SK-N-SH treated with all-trans-retinoic acid at 6 μM for 48 hours (cell line): Measurements from ENCODE around the gene STX1B.

Source experiments
- ATAC-seq: fragments of 200-7000 bp; cut with Tn5 transposase; 3 replicates; pipeline ENCODE4 v1.9.1; 2020; ENCODE audit warnings: mild to moderate bottlenecking, moderate library complexity
- ARNTL ChIP-seq: fragments of 450-650 bp; formaldehyde crosslinking; IDR thresholded peaks from 2 replicates; pipeline ENCODE4 v1.5.0; 2020; ENCODE audit warnings: low read depth, mild to moderate bottlenecking, moderate library complexity, borderline replicate concordance
- BACH2 ChIP-seq: fragments of 250-450 bp; sonication (Bioruptor Pico); IDR thresholded peaks from 2 replicates; pipeline ENCODE4 v1.9.0; 2021; ENCODE audit warnings: mild to moderate bottlenecking, borderline replicate concordance
- CSRNP3 ChIP-seq: fragments of 250-450 bp; sonication (Bioruptor Pico); IDR thresholded peaks from 2 replicates; pipeline ENCODE4 v1.5.1; 2021; ENCODE audit warnings: mild to moderate bottlenecking, moderate library complexity
- ESRRG ChIP-seq: fragments of 250-450 bp; sonication (Bioruptor Pico); IDR thresholded peaks from 2 replicates; pipeline ENCODE4 v1.6.1; 2021; ENCODE audit warnings: mild to moderate bottlenecking
- ISL1 ChIP-seq: fragments of 250-450 bp; sonication (Bioruptor Pico); IDR thresholded peaks from 2 replicates; pipeline ENCODE4 v2.1.2; 2022; ENCODE audit warnings: mild to moderate bottlenecking, moderate library complexity
- OSR1 ChIP-seq: fragments of 250-450 bp; sonication (Bioruptor Pico); IDR thresholded peaks from 2 replicates; pipeline ENCODE4 v1.8.0; 2022; ENCODE audit warnings: moderate library complexity, mild to moderate bottlenecking, inconsistent platforms
- PATZ1 ChIP-seq: fragments of 250-450 bp; sonication (Bioruptor Pico); IDR thresholded peaks from 2 replicates; pipeline ENCODE4 v1.8.0; 2020; ENCODE audit warnings: mild to moderate bottlenecking, moderate library complexity, borderline replicate concordance
- POU6F1 ChIP-seq: fragments of 250-450 bp; sonication (Bioruptor Pico); IDR thresholded peaks from 2 replicates; pipeline ENCODE4 v1.8.0; 2021; ENCODE audit warnings: low read depth, mild to moderate bottlenecking, moderate library complexity, borderline replicate concordance
- PPARA ChIP-seq: fragments of 250-450 bp; sonication (Bioruptor Pico); IDR thresholded peaks from 2 replicates; pipeline ENCODE4 v1.5.0; 2020; ENCODE audit warnings: mild to moderate bottlenecking, borderline replicate concordance
- SNAI2 ChIP-seq: fragments of 250-450 bp; sonication (Bioruptor Pico); IDR thresholded peaks from 2 replicates; pipeline ENCODE4 v1.5.0; 2020; ENCODE audit warnings: mild to moderate bottlenecking, moderate library complexity
- TOX ChIP-seq: fragments of 250-450 bp; sonication (Bioruptor Pico); IDR thresholded peaks from 2 replicates; pipeline ENCODE4 v1.8.0; 2021; ENCODE audit warnings: mild to moderate bottlenecking, moderate library complexity, borderline replicate concordance
- TSHZ2 ChIP-seq: fragments of 250-450 bp; sonication (Bioruptor Pico); IDR thresholded peaks from 2 replicates; pipeline ENCODE4 v1.5.0; 2020; ENCODE audit warnings: mild to moderate bottlenecking, moderate library complexity
- ZC3H10 ChIP-seq: fragments of 250-450 bp; sonication (Bioruptor Pico); IDR thresholded peaks from 2 replicates; pipeline ENCODE4 v1.5.1; 2021; ENCODE audit warnings: mild to moderate bottlenecking, moderate library complexity
- ZFP3 ChIP-seq: fragments of 250-450 bp; sonication (Bioruptor Pico); IDR thresholded peaks from 2 replicates; pipeline ENCODE4 v1.5.0; 2020; ENCODE audit warnings: mild to moderate bottlenecking, moderate library complexity
- ZNF70 ChIP-seq: fragments of 450-650 bp; formaldehyde crosslinking; IDR thresholded peaks from 2 replicates; pipeline ENCODE4 v1.5.0; 2020; ENCODE audit warnings: mild to moderate bottlenecking, moderate library complexity
- ZNF8 ChIP-seq: fragments of 450-650 bp; formaldehyde crosslinking; IDR thresholded peaks from 2 replicates; pipeline ENCODE4 v1.5.0; 2020; ENCODE audit warnings: mild to moderate bottlenecking, moderate library complexity

STX1B gene

GRCh38 chr16:30976486-30976885, 34.0 kb downstream of the STX1B start:
- TF ChIP-seq ZFP3 (CRISPR knock-in tag) (no peak), POU6F1 (CRISPR knock-in tag) (no peak), OSR1 (CRISPR knock-in tag) (no peak), TOX (CRISPR knock-in tag) (no peak), ESRRG (CRISPR knock-in tag) (no peak), ZC3H10 (CRISPR knock-in tag) (no peak)
- no peak for ATAC-seq

GRCh38 chr16:30974348-30974747, 36.1 kb downstream of the STX1B start:
- no peak for ATAC-seq
- no peak for TF ChIP-seq ZNF8 (CRISPR knock-in tag)
- no peak for TF ChIP-seq SNAI2 (CRISPR knock-in tag)
- no peak for TF ChIP-seq PATZ1
- no peak for TF ChIP-seq OSR1 (CRISPR knock-in tag)
- TF ChIP-seq ZC3H10 (CRISPR knock-in tag) = no peak
- TF ChIP-seq POU6F1 (CRISPR knock-in tag) = no peak
- TF ChIP-seq CSRNP3 (CRISPR knock-in tag) = no peak
- TF ChIP-seq ISL1 (CRISPR knock-in tag) = no peak
- no peak for TF ChIP-seq ESRRG (CRISPR knock-in tag)
- no peak for TF ChIP-seq ZNF70 (CRISPR knock-in tag)
- TF ChIP-seq PPARA (CRISPR knock-in tag) = no peak

GRCh38 chr16:30972872-30973271, 37.6 kb downstream of the STX1B start:
- ATAC-seq = peak; percentile 35; the same call in 2 of the 3 replicates
- no peak for TF ChIP-seq ZNF8 (CRISPR knock-in tag)
- no peak for TF ChIP-seq SNAI2 (CRISPR knock-in tag)
- TF ChIP-seq ARNTL (CRISPR knock-in tag) = no peak
- TF ChIP-seq TOX (CRISPR knock-in tag) = no peak
- no peak for TF ChIP-seq TSHZ2 (CRISPR knock-in tag)
- no peak for TF ChIP-seq CSRNP3 (CRISPR knock-in tag)
- no peak for TF ChIP-seq ESRRG (CRISPR knock-in tag)
- TF ChIP-seq ZNF70 (CRISPR knock-in tag) = no peak
- no peak for TF ChIP-seq BACH2 (CRISPR knock-in tag)
